ENCODE results near the gene TRPM3.
A peak's percentile ranks its signal among the peaks of the same experiment; 100 is the strongest.

Gene TRPM3

DNA sequence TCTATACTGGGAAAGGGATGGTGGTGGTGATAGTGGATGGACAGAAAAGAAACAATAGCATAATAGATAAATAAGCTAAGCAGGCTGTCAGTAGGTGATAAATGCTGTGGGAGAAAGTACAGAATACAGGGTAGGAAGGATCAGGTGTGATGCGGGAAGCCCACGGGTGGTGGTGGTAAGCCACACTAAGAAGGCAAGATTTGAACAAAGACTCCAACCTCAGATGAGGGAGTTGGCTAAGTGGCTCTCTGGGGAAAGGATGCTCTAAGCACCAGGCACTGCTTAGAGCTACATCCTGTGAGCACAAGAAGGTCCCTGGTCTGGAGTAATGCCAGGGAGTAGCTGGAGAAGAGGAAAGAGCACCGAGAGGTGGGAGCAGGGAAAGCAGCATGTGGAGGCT lies 555.4 kb downstream of the TRPM3 start:
- no peaks in the 10 kb centered on the region for H3K9me3 ChIP-seq (ENCODE audit: insufficient read depth, low read depth, low read length)
- H3K4me3 ChIP-seq (ENCODE audit: low read depth, low read length), result no peak overlapping the region
- no peak overlapping the region for H3K23ac ChIP-seq (ENCODE audit: low read length)
- H3K79me1 ChIP-seq (ENCODE audit: low read length), result no peaks in the 10 kb centered on the region
- H3K4ac ChIP-seq (ENCODE audit: low read depth, low read length), result no peak overlapping the region
- no peak overlapping the region for H3K4me2 ChIP-seq (ENCODE audit: low read length)
- H4K12ac ChIP-seq (ENCODE audit: low read depth, low read length), result no peak overlapping the region
- no peak overlapping the region for H4K91ac ChIP-seq (ENCODE audit: low read depth, low read length)
- no peak for DNase-seq
- H2BK12ac ChIP-seq (ENCODE audit: low read length), result no peak overlapping the region
- no peaks in the 10 kb centered on the region for H3K79me2 ChIP-seq (ENCODE audit: control insufficient read depth, insufficient read depth, low read length, poor library complexity)
- H3K27me3 ChIP-seq (ENCODE audit: insufficient read depth, low read length), result no peaks in the 10 kb centered on the region
- H3K14ac ChIP-seq (ENCODE audit: low read length), result no peak overlapping the region
- H3K18ac ChIP-seq (ENCODE audit: low read length), result no peak overlapping the region
- no peak overlapping the region for H2BK5ac ChIP-seq (ENCODE audit: low read depth, low read length, poor library complexity)
- H3K27ac ChIP-seq (ENCODE audit: low read depth, low read length), result no peak overlapping the region
- H4K8ac ChIP-seq (ENCODE audit: low read depth, low read length), result no peak overlapping the region
- H3K9ac ChIP-seq (ENCODE audit: low read length), result no peak overlapping the region
- H3K36me3 ChIP-seq (ENCODE audit: control insufficient read depth in 1 of 2, insufficient read depth in 2 of 2, low read length in 2 of 2), result no peaks in the 10 kb centered on the region
- no peak overlapping the region for H2BK120ac ChIP-seq (ENCODE audit: insufficient read depth, low read length, poor library complexity)
- H2AK5ac ChIP-seq (ENCODE audit: low read length), result no peak overlapping the region
- no CpG with 5 or more reads among the region's 3 CpGs for WGBS (ENCODE audit: extremely low coverage, insufficient coverage, insufficient read length)
- H2AFZ ChIP-seq (ENCODE audit: insufficient read depth, low read length, poor library complexity), result no peak overlapping the region
- H3K4me1 ChIP-seq (ENCODE audit: control insufficient read depth in 1 of 2, insufficient read depth in 2 of 2, low read length in 2 of 2), result peaks cover 0 to 3% of the 10 kb centered on the region in 2 experiments

DNA sequence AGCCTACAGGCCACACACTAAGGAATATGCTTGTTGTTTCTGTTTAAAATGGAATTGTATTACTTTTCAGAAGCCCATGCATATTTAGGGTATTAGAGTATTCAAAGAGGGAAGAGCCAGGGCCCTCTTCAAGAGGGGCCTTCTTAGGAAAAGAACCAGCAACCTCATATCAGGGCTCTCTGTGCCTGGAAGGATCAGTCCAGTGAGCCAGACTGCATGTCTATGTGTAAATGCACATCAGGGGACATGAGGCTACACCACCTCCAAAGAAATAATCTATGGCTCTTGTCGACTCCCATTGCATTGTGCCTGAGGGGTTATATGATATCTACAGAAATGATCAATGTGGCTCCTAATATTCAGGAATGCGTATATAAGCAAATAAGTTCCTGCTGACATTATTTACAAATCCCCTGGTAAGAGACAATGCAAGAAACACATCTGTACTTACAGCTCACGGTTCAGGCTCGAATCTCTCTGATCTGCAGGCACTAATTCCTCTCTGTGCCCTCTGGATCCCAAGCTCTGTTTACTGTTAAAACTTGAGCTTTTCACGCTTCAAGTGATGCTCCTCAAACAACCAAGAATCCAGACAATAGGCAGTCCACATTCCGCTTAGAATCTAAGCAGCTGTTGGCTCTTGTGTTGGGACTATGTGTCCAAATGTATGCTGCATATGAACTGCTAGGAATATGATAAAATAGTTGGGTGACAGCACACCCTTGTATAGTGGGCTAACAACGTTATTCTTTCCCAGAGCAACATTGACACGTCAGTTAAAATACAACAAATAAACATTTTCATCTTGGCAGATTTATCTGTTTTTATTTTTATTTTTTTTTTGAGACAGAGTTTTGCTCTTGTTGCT lies 556.7 kb downstream of the TRPM3 start:
- H3K79me2 ChIP-seq (ENCODE audit: control insufficient read depth, insufficient read depth, low read length, poor library complexity), result no peaks in the 10 kb centered on the region
- no peak overlapping the region for H3K4me3 ChIP-seq (ENCODE audit: low read depth, low read length)
- H3K4me2 ChIP-seq (ENCODE audit: low read length), result no peak overlapping the region
- no peak overlapping the region for H4K12ac ChIP-seq (ENCODE audit: low read depth, low read length)
- H2AFZ ChIP-seq (ENCODE audit: insufficient read depth, low read length, poor library complexity), result no peak overlapping the region
- H3K9ac ChIP-seq (ENCODE audit: low read length), result no peak overlapping the region
- H3K14ac ChIP-seq (ENCODE audit: low read length), result no peak overlapping the region
- no peaks in the 10 kb centered on the region for H3K36me3 ChIP-seq (ENCODE audit: control insufficient read depth in 1 of 2, insufficient read depth in 2 of 2, low read length in 2 of 2)
- no peak overlapping the region for H4K8ac ChIP-seq (ENCODE audit: low read depth, low read length)
- H3K9me3 ChIP-seq (ENCODE audit: insufficient read depth, low read depth, low read length), result no peaks in the 10 kb centered on the region
- H3K4me1 ChIP-seq (ENCODE audit: control insufficient read depth in 1 of 2, insufficient read depth in 2 of 2, low read length in 2 of 2), result peaks cover 0 to 3% of the 10 kb centered on the region in 2 experiments
- H3K79me1 ChIP-seq (ENCODE audit: low read length), result no peaks in the 10 kb centered on the region
- no peak overlapping the region for H2BK12ac ChIP-seq (ENCODE audit: low read length)
- no peak overlapping the region for H3K4ac ChIP-seq (ENCODE audit: low read depth, low read length)
- no peaks in the 10 kb centered on the region for H3K27me3 ChIP-seq (ENCODE audit: insufficient read depth, low read length)
- no CpG with 5 or more reads among the region's 8 CpGs for WGBS (ENCODE audit: extremely low coverage, insufficient coverage, insufficient read length)
- no peak for DNase-seq
- H2BK5ac ChIP-seq (ENCODE audit: low read depth, low read length, poor library complexity), result no peak overlapping the region
- H3K18ac ChIP-seq (ENCODE audit: low read length), result no peak overlapping the region
- no peak overlapping the region for H4K91ac ChIP-seq (ENCODE audit: low read depth, low read length)
- H3K27ac ChIP-seq (ENCODE audit: low read depth, low read length), result no peak overlapping the region
- H2AK5ac ChIP-seq (ENCODE audit: low read length), result no peak overlapping the region
- H2BK120ac ChIP-seq (ENCODE audit: insufficient read depth, low read length, poor library complexity), result no peak overlapping the region
- H3K23ac ChIP-seq (ENCODE audit: low read length), result no peak overlapping the region

DNA sequence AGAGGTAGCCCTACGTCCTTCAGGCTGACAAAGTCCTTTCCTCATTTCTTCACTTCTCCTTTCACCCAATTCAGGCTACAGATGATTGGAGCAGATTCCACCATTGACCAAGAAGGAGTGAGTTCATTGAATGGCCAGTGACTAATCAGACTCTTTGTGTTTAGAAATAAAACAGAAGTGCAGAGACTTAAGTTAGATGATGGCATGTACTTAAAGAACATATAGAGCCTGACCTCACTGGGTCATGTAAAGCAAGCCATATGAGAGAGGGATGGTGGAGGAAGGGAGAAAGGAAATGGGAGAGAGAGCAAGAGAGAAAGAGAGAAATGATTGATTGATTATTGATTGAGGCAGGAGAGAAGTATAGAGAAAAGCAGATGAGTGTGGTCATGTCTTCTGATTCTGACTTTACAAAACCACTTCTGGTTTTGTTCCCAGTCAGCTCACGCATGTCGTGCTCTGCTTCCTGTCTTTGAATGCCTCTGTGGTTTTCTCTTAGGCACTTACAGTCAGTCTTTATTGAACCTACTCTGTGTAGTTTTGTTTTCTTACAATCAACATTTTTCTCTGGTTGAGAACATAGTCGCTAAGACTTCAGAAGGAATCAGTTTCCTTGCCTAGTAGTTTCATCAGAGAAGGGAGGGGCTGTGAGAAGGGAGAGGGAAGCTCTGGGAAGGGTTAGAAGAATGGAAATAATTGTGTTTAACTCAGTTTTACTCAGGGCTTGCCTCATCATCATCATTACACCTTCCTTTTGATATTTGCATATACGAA lies 557.8 kb downstream of the TRPM3 start:
- no peak overlapping the region for H3K18ac ChIP-seq (ENCODE audit: low read length)
- no peak overlapping the region for H4K8ac ChIP-seq (ENCODE audit: low read depth, low read length)
- WGBS (ENCODE audit: extremely low coverage, insufficient coverage, insufficient read length), result no CpG with 5 or more reads among the region's 5 CpGs

DNA sequence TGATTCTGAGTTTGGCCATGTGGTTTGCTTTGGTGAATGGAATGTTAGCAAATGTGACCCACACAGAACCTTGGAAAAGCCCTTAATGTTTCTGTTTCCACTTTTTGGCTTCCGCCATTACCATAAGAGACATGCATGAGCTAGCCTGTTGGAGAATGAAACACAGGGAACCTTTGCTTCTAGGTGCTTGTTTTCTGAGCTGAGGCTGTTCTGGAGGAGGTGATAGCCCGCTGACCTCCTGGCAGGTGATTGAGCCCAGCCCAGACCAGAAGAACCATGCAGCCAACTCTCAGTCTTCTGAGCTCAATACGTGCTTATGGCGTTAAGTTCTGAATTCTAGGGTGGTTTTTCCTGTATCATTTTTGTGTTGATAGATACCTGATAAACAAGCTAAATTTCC lies 558.4 kb downstream of the TRPM3 start:
- DNase-seq, result no peak
- H2BK5ac ChIP-seq (ENCODE audit: low read depth, low read length, poor library complexity), result no peak overlapping the region
- H3K79me2 ChIP-seq (ENCODE audit: control insufficient read depth, insufficient read depth, low read length, poor library complexity), result no peaks in the 10 kb centered on the region
- H2BK120ac ChIP-seq (ENCODE audit: insufficient read depth, low read length, poor library complexity), result no peak overlapping the region
- no peak overlapping the region for H3K18ac ChIP-seq (ENCODE audit: low read length)
- no peak overlapping the region for H3K4ac ChIP-seq (ENCODE audit: low read depth, low read length)
- H3K4me2 ChIP-seq (ENCODE audit: low read length), result no peak overlapping the region
- no peak overlapping the region for H3K14ac ChIP-seq (ENCODE audit: low read length)
- H3K36me3 ChIP-seq (ENCODE audit: control insufficient read depth in 1 of 2, insufficient read depth in 2 of 2, low read length in 2 of 2), result no peaks in the 10 kb centered on the region
- H3K27ac ChIP-seq (ENCODE audit: low read depth, low read length), result no peak overlapping the region
- peaks cover 0 to 3% of the 10 kb centered on the region in 2 experiments for H3K4me1 ChIP-seq (ENCODE audit: control insufficient read depth in 1 of 2, insufficient read depth in 2 of 2, low read length in 2 of 2)
- H3K4me3 ChIP-seq (ENCODE audit: low read depth, low read length), result no peak overlapping the region
- H2BK12ac ChIP-seq (ENCODE audit: low read length), result no peak overlapping the region
- H2AK5ac ChIP-seq (ENCODE audit: low read length), result no peak overlapping the region
- H4K91ac ChIP-seq (ENCODE audit: low read depth, low read length), result no peak overlapping the region
- no peak overlapping the region for H2AFZ ChIP-seq (ENCODE audit: insufficient read depth, low read length, poor library complexity)
- no peaks in the 10 kb centered on the region for H3K9me3 ChIP-seq (ENCODE audit: insufficient read depth, low read depth, low read length)
- no peaks in the 10 kb centered on the region for H3K27me3 ChIP-seq (ENCODE audit: insufficient read depth, low read length)
- H4K12ac ChIP-seq (ENCODE audit: low read depth, low read length), result no peak overlapping the region
- no peak overlapping the region for H4K8ac ChIP-seq (ENCODE audit: low read depth, low read length)
- H3K9ac ChIP-seq (ENCODE audit: low read length), result no peak overlapping the region
- no CpG with 5 or more reads among the region's 4 CpGs for WGBS (ENCODE audit: extremely low coverage, insufficient coverage, insufficient read length)
- no peaks in the 10 kb centered on the region for H3K79me1 ChIP-seq (ENCODE audit: low read length)
- H3K23ac ChIP-seq (ENCODE audit: low read length), result no peak overlapping the region

More for the DNA sequence above, 557.8 kb downstream of the TRPM3 start:
- Histone ChIP-seq H2AFZ (ENCODE audit: insufficient read depth, low read length, poor library complexity) (no peak overlapping the region), H3K79me2 (ENCODE audit: control insufficient read depth, insufficient read depth, low read length, poor library complexity) (no peaks in the 10 kb centered on the region), H3K79me1 (ENCODE audit: low read length) (no peaks in the 10 kb centered on the region), H3K27me3 (ENCODE audit: insufficient read depth, low read length) (no peaks in the 10 kb centered on the region), H4K91ac (ENCODE audit: low read depth, low read length) (no peak overlapping the region), H3K27ac (ENCODE audit: low read depth, low read length) (no peak overlapping the region), H3K4ac (ENCODE audit: low read depth, low read length) (no peak overlapping the region), H3K9me3 (ENCODE audit: insufficient read depth, low read depth, low read length) (no peaks in the 10 kb centered on the region), H3K4me2 (ENCODE audit: low read length) (no peak overlapping the region), H3K36me3 (ENCODE audit: control insufficient read depth in 1 of 2, insufficient read depth in 2 of 2, low read length in 2 of 2) (no peaks in the 10 kb centered on the region), H2BK12ac (ENCODE audit: low read length) (no peak overlapping the region), H3K9ac (ENCODE audit: low read length) (no peak overlapping the region), H2BK5ac (ENCODE audit: low read depth, low read length, poor library complexity) (no peak overlapping the region), H4K12ac (ENCODE audit: low read depth, low read length) (no peak overlapping the region), H2BK120ac (ENCODE audit: insufficient read depth, low read length, poor library complexity) (no peak overlapping the region), H2AK5ac (ENCODE audit: low read length) (no peak overlapping the region), H3K4me1 (ENCODE audit: control insufficient read depth in 1 of 2, insufficient read depth in 2 of 2, low read length in 2 of 2) (peaks cover 0 to 3% of the 10 kb centered on the region in 2 experiments), H3K14ac (ENCODE audit: low read length) (no peak overlapping the region), H3K4me3 (ENCODE audit: low read depth, low read length) (no peak overlapping the region), H3K23ac (ENCODE audit: low read length) (no peak overlapping the region)
- peak in 1 of 2 donors; percentile 37 for DNase-seq
